Activated T-cell treated with anti-CD3 and anti-CD28 coated beads, Interleukin-2, amount 50 U/mL, for 24 hours (primary cell): ENCODE measurements around the gene SLC9C2.
"Not testable (repeated sequence)": the region's sequence is repeated elsewhere in the genome, so short reads cannot be mapped to it uniquely, and the experiment has no call there.

Source experiments
- DNase-seq: peaks from one replicate; pipeline ENCODE4 v3.0.0-alpha.2; 2020
- H3K27ac Mint-ChIP-seq: 2 replicates; pipeline ENCODE4 v1.8.0; 2020; ENCODE audit warnings: mild to moderate bottlenecking, mixed read lengths
- H3K27me3 Mint-ChIP-seq: 2 replicates; pipeline ENCODE4 v1.8.0; 2020; ENCODE audit warnings: mixed read lengths
- H3K36me3 Mint-ChIP-seq: 2 replicates; pipeline ENCODE4 v1.8.0; 2020; ENCODE audit warnings: low read depth, mixed read lengths
- H3K4me1 Mint-ChIP-seq: 2 replicates; pipeline ENCODE4 v1.8.0; 2020; ENCODE audit warnings: low read depth, mixed read lengths
- H3K4me3 Mint-ChIP-seq: 2 replicates; pipeline ENCODE4 v1.8.0; 2020; ENCODE audit warnings: mild to moderate bottlenecking, moderate library complexity, mixed read lengths
- H3K9me3 Mint-ChIP-seq: 2 replicates; pipeline ENCODE4 v1.8.0; 2020; ENCODE audit warnings: mixed read lengths

Gene SLC9C2

DNA sequence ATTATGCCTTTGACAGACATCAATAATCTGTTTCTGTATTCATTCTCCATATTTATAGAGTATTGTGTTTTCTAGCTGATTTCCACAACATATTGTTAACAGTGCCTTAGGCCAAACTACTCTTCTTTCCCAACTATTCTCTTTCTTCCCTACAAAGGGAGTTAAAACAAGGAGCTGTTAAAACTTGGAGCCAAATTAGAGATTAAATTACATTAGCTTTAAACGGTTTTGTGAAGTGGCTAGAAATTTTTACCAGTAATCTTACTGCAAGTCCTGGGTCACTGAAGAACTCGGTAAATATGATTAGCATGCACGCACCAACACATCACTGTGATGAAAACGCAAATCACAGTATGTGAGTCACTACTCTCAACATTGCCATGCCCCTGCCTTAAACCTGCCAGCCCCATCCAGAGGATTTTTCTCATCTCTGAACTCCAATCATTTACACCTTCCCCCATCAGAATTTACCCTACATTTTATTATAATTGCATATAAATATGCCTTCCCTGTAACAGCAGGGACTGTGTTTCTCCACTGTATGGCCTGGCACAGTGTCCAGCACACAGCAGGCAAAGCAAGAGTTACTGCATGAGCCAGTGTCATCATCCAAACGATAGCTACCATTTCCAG is 127.2 kb downstream of the SLC9C2 start:
- peaks cover 10% of the 10 kb centered on the region for H3K9me3 Mint-ChIP-seq
- peaks cover 65% of the 10 kb centered on the region for H3K36me3 Mint-ChIP-seq
- H3K27ac Mint-ChIP-seq, result peak overlapping the region; percentile 75
- no peaks in the 10 kb centered on the region for H3K27me3 Mint-ChIP-seq
- peaks cover 60% of the 10 kb centered on the region for H3K4me1 Mint-ChIP-seq
- peak; percentile 35 for DNase-seq
- peak overlapping the region; percentile 87 for H3K4me3 Mint-ChIP-seq

DNA sequence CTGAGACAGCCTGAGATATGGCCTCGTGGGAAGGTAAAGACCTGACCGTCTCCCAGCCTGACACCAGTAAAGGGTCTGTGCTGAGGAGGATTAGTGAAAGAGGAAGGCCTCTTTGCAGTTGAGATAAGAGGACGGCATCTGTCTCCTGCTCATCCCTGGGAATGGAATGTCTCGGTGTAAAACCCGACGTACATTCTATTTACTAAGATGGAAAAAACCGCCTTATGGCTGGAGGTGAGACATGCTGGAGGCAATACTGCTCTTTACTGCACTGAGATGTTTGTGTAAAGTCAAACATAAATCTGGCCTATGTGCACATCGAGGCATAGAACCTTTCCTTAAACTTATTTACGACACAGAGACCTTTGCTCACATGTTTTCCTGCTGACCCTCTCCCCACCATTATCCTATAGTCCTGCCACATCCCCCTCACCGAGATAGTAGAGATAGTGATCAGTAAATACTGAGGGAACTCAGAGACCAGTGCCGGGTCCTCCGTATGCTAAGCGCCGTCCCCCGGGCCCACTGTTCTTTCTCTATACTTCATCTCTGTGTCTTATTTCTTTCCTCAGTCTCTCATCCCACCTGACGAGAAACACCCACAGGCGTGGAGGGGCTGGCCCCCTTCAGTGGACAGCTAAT is 128.0 kb downstream of the SLC9C2 start:
- peak overlapping the region; percentile 50 for H3K27ac Mint-ChIP-seq
- peaks cover 53% of the 10 kb centered on the region for H3K4me1 Mint-ChIP-seq
- peaks cover 18% of the 10 kb centered on the region for H3K9me3 Mint-ChIP-seq
- H3K4me3 Mint-ChIP-seq, result peak overlapping the region; percentile 33
- not testable (repeated sequence) for H3K27me3 Mint-ChIP-seq, DNase-seq
- H3K36me3 Mint-ChIP-seq, result peaks cover 65% of the 10 kb centered on the region

- Mint-ChIP-seq H3K27me3 (no peaks in the 10 kb centered on the region), H3K9me3 (peaks cover 21% of the 10 kb centered on the region), H3K4me3 (no peak overlapping the region), H3K27ac (no peak overlapping the region), H3K4me1 (peaks cover 47% of the 10 kb centered on the region), H3K36me3 (peaks cover 65% of the 10 kb centered on the region)
- no peak for DNase-seq
Observed at GRCh38 chr1:173474097-173474779, 128.6 kb downstream of the SLC9C2 start.

DNA sequence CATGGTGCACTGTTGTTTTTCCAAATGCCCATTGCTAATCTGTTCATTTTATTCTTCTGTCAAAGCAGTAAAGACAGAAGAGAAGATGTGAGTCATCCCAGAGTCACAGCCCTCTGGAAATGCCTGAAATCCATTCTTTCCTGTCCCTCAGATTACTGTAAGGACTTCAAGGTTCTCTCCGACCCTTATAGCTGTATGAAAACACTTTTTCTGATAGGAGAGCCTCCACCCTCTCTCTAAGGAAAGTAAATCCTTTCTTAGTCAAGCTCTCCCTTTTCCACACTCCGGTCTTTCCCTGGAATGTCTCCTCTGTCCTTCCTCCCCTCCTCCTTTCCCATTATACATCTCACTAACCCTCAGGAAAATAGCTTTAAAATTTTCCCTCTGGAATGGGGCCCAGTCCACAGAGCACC is 129.3 kb downstream of the SLC9C2 start:
- Mint-ChIP-seq H3K4me1 (peaks cover 40% of the 10 kb centered on the region), H3K27me3 (no peaks in the 10 kb centered on the region), H3K4me3 (no peak overlapping the region), H3K9me3 (peaks cover 26% of the 10 kb centered on the region), H3K27ac (no peak overlapping the region), H3K36me3 (peaks cover 67% of the 10 kb centered on the region)
- no peak for DNase-seq

- no peak for DNase-seq
- peaks cover 26% of the 10 kb centered on the region for H3K4me1 Mint-ChIP-seq
- H3K4me3 Mint-ChIP-seq, result no peak overlapping the region
- H3K27me3 Mint-ChIP-seq, result no peaks in the 10 kb centered on the region
- peaks cover 41% of the 10 kb centered on the region for H3K9me3 Mint-ChIP-seq
- H3K27ac Mint-ChIP-seq, result no peak overlapping the region
- H3K36me3 Mint-ChIP-seq, result peaks cover 76% of the 10 kb centered on the region
Observed at GRCh38 chr1:173470608-173471007, 132.3 kb downstream of the SLC9C2 start.

- Mint-ChIP-seq H3K4me3 (no peak overlapping the region), H3K4me1 (peaks cover 25% of the 10 kb centered on the region), H3K36me3 (peaks cover 80% of the 10 kb centered on the region), H3K9me3 (peaks cover 43% of the 10 kb centered on the region), H3K27ac (no peak overlapping the region), H3K27me3 (no peaks in the 10 kb centered on the region)
- DNase-seq, result no peak
Observed at GRCh38 chr1:173469656-173470055, 133.2 kb downstream of the SLC9C2 start.

GRCh38 chr1:173467426-173467825 is 135.4 kb downstream of the SLC9C2 start:
- H3K9me3 Mint-ChIP-seq, result peaks cover 56% of the 10 kb centered on the region
- peaks cover 18% of the 10 kb centered on the region for H3K4me1 Mint-ChIP-seq

DNA sequence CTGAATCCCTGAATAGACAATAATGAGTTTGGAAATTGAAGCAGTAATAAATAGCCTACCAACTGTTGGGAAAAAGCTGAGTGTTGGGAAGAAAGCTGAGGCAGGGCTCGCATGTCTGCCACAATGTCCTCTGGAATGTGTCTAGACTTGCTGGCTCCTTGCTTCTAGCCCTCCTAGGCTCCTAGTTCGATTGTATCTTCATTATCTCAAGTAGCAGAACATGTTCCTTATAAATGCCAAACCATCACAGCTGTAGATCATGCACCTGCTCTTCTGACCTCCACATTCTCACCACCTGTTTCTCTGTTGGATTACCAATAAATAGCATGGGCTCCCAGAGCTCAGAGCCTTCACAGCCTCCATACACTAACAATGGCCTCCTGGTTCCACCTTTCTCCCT is 138.7 kb downstream of the SLC9C2 start:
- Mint-ChIP-seq H3K36me3 (peaks cover 80% of the 10 kb centered on the region), H3K4me1 (peaks cover 25% of the 10 kb centered on the region), H3K9me3 (peaks cover 35% of the 10 kb centered on the region)
- H3K27me3 Mint-ChIP-seq, DNase-seq, H3K27ac Mint-ChIP-seq, H3K4me3 Mint-ChIP-seq: not testable (repeated sequence)

More at GRCh38 chr1:173467426-173467825, 135.4 kb downstream of the SLC9C2 start:
- Mint-ChIP-seq H3K4me3 (no peak overlapping the region), H3K27me3 (no peaks in the 10 kb centered on the region), H3K27ac (no peak overlapping the region), H3K36me3 (peaks cover 84% of the 10 kb centered on the region)
- DNase-seq, result no peak

GRCh38 chr1:173462666-173463065 is 140.2 kb downstream of the SLC9C2 start:
- peaks cover 73% of the 10 kb centered on the region for H3K36me3 Mint-ChIP-seq
- H3K9me3 Mint-ChIP-seq, result peaks cover 26% of the 10 kb centered on the region
- peaks cover 28% of the 10 kb centered on the region for H3K4me1 Mint-ChIP-seq
- DNase-seq, H3K27ac Mint-ChIP-seq, H3K27me3 Mint-ChIP-seq, H3K4me3 Mint-ChIP-seq: not testable (repeated sequence)

- Mint-ChIP-seq H3K9me3 (peaks cover 14% of the 10 kb centered on the region), H3K27ac (no peak overlapping the region), H3K4me3 (no peak overlapping the region), H3K4me1 (peaks cover 32% of the 10 kb centered on the region), H3K27me3 (no peaks in the 10 kb centered on the region), H3K36me3 (peaks cover 72% of the 10 kb centered on the region)
- DNase-seq, result no peak
Observed at GRCh38 chr1:173459885-173460284, 143.0 kb downstream of the SLC9C2 start.

DNA sequence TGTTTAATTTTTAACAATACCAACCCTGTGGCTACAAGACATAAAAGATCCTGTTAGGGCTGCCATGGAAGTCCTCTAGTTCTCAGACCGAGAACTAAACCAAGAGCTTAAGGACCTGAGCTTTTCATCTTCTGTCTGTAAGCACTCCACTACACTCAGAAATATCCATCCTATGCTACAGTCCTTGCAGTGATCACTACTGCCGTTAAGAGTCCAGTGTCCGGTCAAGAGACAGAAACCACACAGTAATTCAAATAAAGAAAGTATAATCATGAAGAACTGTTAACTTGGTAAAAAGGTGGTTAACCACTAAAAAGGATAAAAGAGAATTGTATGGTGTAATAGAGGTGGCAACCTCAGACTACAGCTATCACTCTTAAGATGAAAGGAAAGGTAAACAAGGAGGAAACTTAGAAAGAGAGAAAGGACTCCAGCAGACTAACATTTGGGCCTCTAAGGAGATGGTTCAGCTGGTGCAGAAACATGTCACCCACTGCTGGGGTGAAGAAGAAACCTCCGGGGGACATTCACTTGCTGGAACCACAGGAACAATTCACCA is 147.8 kb downstream of the SLC9C2 start:
- no peak for DNase-seq
- peaks cover 2% of the 10 kb centered on the region for H3K9me3 Mint-ChIP-seq
- H3K27ac Mint-ChIP-seq, result peak overlapping the region; percentile 31
- H3K4me1 Mint-ChIP-seq, result peaks cover 35% of the 10 kb centered on the region
- H3K36me3 Mint-ChIP-seq, result peaks cover 33% of the 10 kb centered on the region
- no peak overlapping the region for H3K4me3 Mint-ChIP-seq
- H3K27me3 Mint-ChIP-seq, result no peaks in the 10 kb centered on the region

DNA sequence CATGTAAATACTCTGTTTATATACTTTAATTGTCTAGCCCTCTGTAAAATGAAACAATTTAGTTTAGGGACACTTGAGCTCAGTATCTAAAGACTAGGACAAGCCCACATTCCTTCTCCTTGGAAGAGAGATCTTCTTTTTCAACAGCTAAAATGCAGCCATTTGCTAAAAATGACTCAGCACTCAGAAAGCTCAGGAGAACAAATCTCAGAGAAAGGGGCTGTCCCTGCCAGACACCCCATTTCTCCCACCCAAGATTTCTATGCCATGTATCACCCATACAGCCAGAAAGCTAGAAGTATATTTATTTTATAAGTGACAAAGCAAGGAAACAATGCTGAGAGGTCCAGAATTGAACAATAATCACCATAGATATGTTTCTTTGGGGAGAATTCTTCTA is 148.9 kb downstream of the SLC9C2 start:
- Mint-ChIP-seq H3K4me1 (peaks cover 31% of the 10 kb centered on the region), H3K27ac (no peak overlapping the region), H3K36me3 (peaks cover 33% of the 10 kb centered on the region), H3K27me3 (no peaks in the 10 kb centered on the region), H3K9me3 (peaks cover 4% of the 10 kb centered on the region), H3K4me3 (no peak overlapping the region)
- no peak for DNase-seq

DNA sequence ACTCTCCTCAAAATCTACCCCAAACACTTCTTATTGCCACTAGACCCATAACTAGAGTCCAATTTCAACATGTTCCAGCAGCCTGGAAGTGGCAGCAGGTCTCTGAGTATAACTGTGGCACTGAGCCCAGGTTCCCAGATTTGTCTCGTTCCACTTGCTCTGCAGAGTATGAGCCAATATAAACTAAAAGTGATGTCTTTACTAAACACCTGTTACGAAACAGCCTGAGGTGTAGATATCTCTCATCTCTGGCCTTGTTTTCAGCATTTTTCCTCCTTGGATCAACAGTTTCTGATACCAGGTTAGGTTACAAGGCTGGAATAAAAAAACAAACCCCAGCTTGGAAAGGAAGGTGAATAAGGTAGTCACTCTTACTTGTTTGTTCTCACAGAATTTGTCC is 150.9 kb downstream of the SLC9C2 start:
- Mint-ChIP-seq H3K4me3 (no peak overlapping the region), H3K27me3 (no peaks in the 10 kb centered on the region), H3K27ac (no peak overlapping the region), H3K9me3 (peaks cover 14% of the 10 kb centered on the region), H3K4me1 (peaks cover 30% of the 10 kb centered on the region), H3K36me3 (peaks cover 39% of the 10 kb centered on the region)
- no peak for DNase-seq
